ENCODE data around the gene NCAM1.

- TF ChIP-seq CTCF (IDR thresholded peaks at IDR 0.05), result no peak
- no peak for TF ChIP-seq POLR2A (IDR thresholded peaks at IDR 0.05; ENCODE audit: low read length)
These were observed 223.3 kb downstream of the NCAM1 start for GRCh38 chr11:113184498-113184897.

Data from A549 (cell line).